CD4-positive, alpha-beta memory T cell (primary cell): ENCODE results near the gene SEPTIN1. TPM values are rescaled to one million over a fixed set of nuclear protein-coding genes. Genes with fewer than 3 reads are reported as not detected.

Experiments
- CTCF ChIA-PET: fragments of 350-600 bp; sonication (Branson Sonifier 250); formaldehyde crosslinking; loops from one replicate; lab custom pipeline; 2021; ENCODE audit warnings: inconsistent platforms; ENCODE audit not compliant: partially characterized antibody; lab: Charles Lee
- POLR2A ChIA-PET: fragments of 350-600 bp; sonication (Branson Sonifier 250); formaldehyde crosslinking; loops from one replicate; lab custom pipeline; 2021; ENCODE audit not compliant: partially characterized antibody; lab: Charles Lee
- DNase-seq, 5 donors: peaks; one replicate each; pipeline versions ENCODE4 v3.0.0 to v3.0.0-alpha.2; 2020 to 2022; ENCODE audit warnings: mixed read lengths in 1 of 5
- H3K27ac ChIP-seq: one replicate; pipeline ENCODE4 v1.7.0; 2013; ENCODE audit warnings: low read depth, low read length
- H3K27me3 ChIP-seq: 2 replicates; pipeline ENCODE4 v1.7.0; 2013; ENCODE audit warnings: mild to moderate bottlenecking, low read length, moderate library complexity; ENCODE audit not compliant: insufficient read depth
- H3K36me3 ChIP-seq: 2 replicates; pipeline ENCODE4 v1.7.0; 2013; ENCODE audit warnings: mild to moderate bottlenecking, low read length, moderate library complexity; ENCODE audit not compliant: insufficient read depth
- H3K4me1 ChIP-seq: 2 replicates; pipeline ENCODE4 v1.7.0; 2013; ENCODE audit warnings: mild to moderate bottlenecking, low read length, moderate library complexity; ENCODE audit not compliant: insufficient read depth
- H3K4me3 ChIP-seq, 2 donors: one replicate each; pipeline ENCODE4 v1.7.0; 2013; ENCODE audit warnings: low read length in 2 of 2, mild to moderate bottlenecking in 1 of 2
- H3K9me3 ChIP-seq, 2 donors: one replicate each; pipeline ENCODE4 v1.7.0; 2013; ENCODE audit warnings: low read length in 2 of 2, control low read depth in 1 of 2; ENCODE audit not compliant: control insufficient read depth in 1 of 2
- H3K27ac Mint-ChIP-seq, 7 donors: one replicate each; pipeline ENCODE4 v1.8.0; 2020 to 2021; ENCODE audit warnings: mixed read lengths in 7 of 7, mild to moderate bottlenecking in 6 of 7, inconsistent platforms in 3 of 7, moderate library complexity in 3 of 7
- H3K27me3 Mint-ChIP-seq, 2 donors: one replicate each; pipeline ENCODE4 v1.8.0; 2020 to 2021; ENCODE audit warnings: mixed read lengths in 2 of 2
- H3K36me3 Mint-ChIP-seq, 2 donors: one replicate each; pipeline ENCODE4 v1.8.0; 2020 to 2021; ENCODE audit warnings: mixed read lengths in 2 of 2, inconsistent platforms in 1 of 2, mild to moderate bottlenecking in 1 of 2
- H3K4me1 Mint-ChIP-seq, 4 donors: one replicate each; pipeline ENCODE4 v1.8.0; 2020 to 2021; ENCODE audit warnings: mixed read lengths in 4 of 4, mild to moderate bottlenecking in 1 of 4
- H3K4me3 Mint-ChIP-seq, 8 donors: one replicate each; pipeline ENCODE4 v1.8.0; 2020 to 2021; ENCODE audit warnings: mixed read lengths in 8 of 8, mild to moderate bottlenecking in 7 of 8, moderate library complexity in 6 of 8, inconsistent platforms in 3 of 8
- H3K9me3 Mint-ChIP-seq, 8 donors: one replicate each; pipeline ENCODE4 v1.8.0; 2020 to 2021; ENCODE audit warnings: mixed read lengths in 8 of 8, mild to moderate bottlenecking in 5 of 8, inconsistent platforms in 3 of 8, moderate library complexity in 1 of 8
- intact Hi-C: fragments of 100-400 bp; cut with micrococcal nuclease; formaldehyde crosslinking; loops from one replicate; pipeline ENCODE4 v1.15.1; 2023
- polyA plus RNA-seq, 2 donors: library from polyadenylated mRNA; unstranded; fragments of 300-500 nt; fragmentation: Illumina TruSeq; gene quantifications; one replicate each; pipeline ENCODE4 v1.2.3, GENCODE V29; 2021
- total RNA-seq, 2 experiments: library from RNA; stranded (reverse); gene quantifications; one replicate each; pipeline ENCODE4 v1.2.3, GENCODE V29; 2021

The SEPTIN1 gene
- total and polyA plus RNA-seq, 4 experiments from 2014 or later = 198 to 212 (median 208) TPM

- Histone ChIP-seq H3K4me1 (peaks cover 16% of the 10 kb centered on the region), H3K9me3 (no peaks in the 10 kb centered on the region), H3K36me3 (peaks cover 38% of the 10 kb centered on the region), H3K27me3 (no peaks in the 10 kb centered on the region), H3K4me3 (no peak overlapping the region), H3K27ac (no peak overlapping the region)
- ChIA-PET CTCF (interaction anchor here (0.8 kb wide), 1 partner anchor 10 kb away, joined by 3 read pairs; no protein-coding TSS in a partner anchor), POLR2A (interaction anchor here (0.9 to 6.7 kb wide), 2 partner anchors 10 to 268 kb away, joined by 3 to 59 read pairs; partner anchors contain the start of genes TBC1D10B and TBX6)
- Mint-ChIP-seq H3K4me3 (no peak overlapping the region), H3K36me3 (peaks cover 26 to 59% of the 10 kb centered on the region in 2 donors), H3K27ac (peak overlapping the region in 2 of 7 donors; percentile 51 to 66), H3K4me1 (peaks cover 14 to 35% (median 20%) of the 10 kb centered on the region in 4 donors), H3K27me3 (no peaks in the 10 kb centered on the region), H3K9me3 (no peaks in the 10 kb centered on the region)
- intact Hi-C loops = no loop called here
- DNase-seq = no peak
Measured at GRCh38 chr16:30359871-30360170, 22.5 kb downstream of the SEPTIN1 start.

GRCh38 chr16:30358990-30359870 lies 23.1 kb downstream of the SEPTIN1 start:
- Histone ChIP-seq H3K27ac (no peak overlapping the region), H3K9me3 (no peaks in the 10 kb centered on the region), H3K4me3 (no peak overlapping the region), H3K36me3 (peaks cover 35% of the 10 kb centered on the region), H3K27me3 (no peaks in the 10 kb centered on the region), H3K4me1 (peaks cover 20% of the 10 kb centered on the region)
- H3K9me3 Mint-ChIP-seq = no peaks in the 10 kb centered on the region
- DNase-seq = no peak
- CTCF ChIA-PET = interaction anchor here (0.8 to 3.0 kb wide), 3 partner anchors 9 to 50 kb away, joined by 3 to 13 read pairs (median 3); no protein-coding TSS in a partner anchor
- H3K4me1 Mint-ChIP-seq = peaks cover 15 to 36% (median 24%) of the 10 kb centered on the region in 4 donors
- H3K36me3 Mint-ChIP-seq = peaks cover 24 to 57% of the 10 kb centered on the region in 2 donors
- peak overlapping the region in 1 of 7 donors; percentile 57 for H3K27ac Mint-ChIP-seq
- intact Hi-C loops = no loop called here
- H3K27me3 Mint-ChIP-seq = no peaks in the 10 kb centered on the region
- POLR2A ChIA-PET = interaction anchor here (0.9 to 7.2 kb wide), 3 partner anchors 11 to 268 kb away, joined by 3 to 59 read pairs (median 47); partner anchors contain the start of genes TBC1D10B and TBX6
- H3K4me3 Mint-ChIP-seq = no peak overlapping the region

DNA sequence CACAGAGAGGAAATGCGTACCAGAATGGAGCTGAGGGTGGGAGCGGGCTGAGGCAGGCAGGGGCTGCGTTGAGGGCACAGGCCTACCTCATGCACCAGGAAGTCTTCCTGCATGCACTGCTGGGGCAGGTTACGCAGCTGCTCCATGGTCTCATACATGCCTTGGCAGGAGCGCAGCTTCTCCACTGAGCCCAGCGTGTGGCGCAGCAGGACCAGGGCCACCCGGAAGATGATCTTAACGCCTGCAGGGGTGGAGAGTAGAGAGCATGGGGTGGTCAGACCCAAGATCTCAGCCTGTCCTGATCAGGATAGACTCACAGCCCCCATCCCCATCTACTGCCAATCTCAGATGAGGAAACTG lies 23.8 kb downstream of the SEPTIN1 start:
- peaks cover 34% of the 10 kb centered on the region for H3K36me3 ChIP-seq
- intact Hi-C loops = no loop called here
- H3K27me3 Mint-ChIP-seq = no peaks in the 10 kb centered on the region
- DNase-seq = no peak
- H3K9me3 ChIP-seq = no peaks in the 10 kb centered on the region
- H3K4me1 Mint-ChIP-seq = peaks cover 17 to 38% (median 27%) of the 10 kb centered on the region in 4 donors
- H3K4me3 Mint-ChIP-seq = no peak overlapping the region
- H3K4me1 ChIP-seq = peaks cover 27% of the 10 kb centered on the region
- peaks cover 23 to 60% of the 10 kb centered on the region in 2 donors for H3K36me3 Mint-ChIP-seq
- H3K27ac ChIP-seq = no peak overlapping the region
- ChIA-PET POLR2A (interaction anchor here (0.8 to 7.2 kb wide), 3 partner anchors 11 to 19 kb away, joined by 3 to 59 read pairs (median 47); partner anchors contain the start of gene TBC1D10B), CTCF (interaction anchor here (1.1 to 3.0 kb wide), 2 partner anchors 10 to 51 kb away, joined by 3 to 13 read pairs; no protein-coding TSS in a partner anchor)
- no peaks in the 10 kb centered on the region for H3K9me3 Mint-ChIP-seq
- H3K4me3 ChIP-seq = no peak overlapping the region
- H3K27me3 ChIP-seq = no peaks in the 10 kb centered on the region
- H3K27ac Mint-ChIP-seq = no peak overlapping the region

DNA sequence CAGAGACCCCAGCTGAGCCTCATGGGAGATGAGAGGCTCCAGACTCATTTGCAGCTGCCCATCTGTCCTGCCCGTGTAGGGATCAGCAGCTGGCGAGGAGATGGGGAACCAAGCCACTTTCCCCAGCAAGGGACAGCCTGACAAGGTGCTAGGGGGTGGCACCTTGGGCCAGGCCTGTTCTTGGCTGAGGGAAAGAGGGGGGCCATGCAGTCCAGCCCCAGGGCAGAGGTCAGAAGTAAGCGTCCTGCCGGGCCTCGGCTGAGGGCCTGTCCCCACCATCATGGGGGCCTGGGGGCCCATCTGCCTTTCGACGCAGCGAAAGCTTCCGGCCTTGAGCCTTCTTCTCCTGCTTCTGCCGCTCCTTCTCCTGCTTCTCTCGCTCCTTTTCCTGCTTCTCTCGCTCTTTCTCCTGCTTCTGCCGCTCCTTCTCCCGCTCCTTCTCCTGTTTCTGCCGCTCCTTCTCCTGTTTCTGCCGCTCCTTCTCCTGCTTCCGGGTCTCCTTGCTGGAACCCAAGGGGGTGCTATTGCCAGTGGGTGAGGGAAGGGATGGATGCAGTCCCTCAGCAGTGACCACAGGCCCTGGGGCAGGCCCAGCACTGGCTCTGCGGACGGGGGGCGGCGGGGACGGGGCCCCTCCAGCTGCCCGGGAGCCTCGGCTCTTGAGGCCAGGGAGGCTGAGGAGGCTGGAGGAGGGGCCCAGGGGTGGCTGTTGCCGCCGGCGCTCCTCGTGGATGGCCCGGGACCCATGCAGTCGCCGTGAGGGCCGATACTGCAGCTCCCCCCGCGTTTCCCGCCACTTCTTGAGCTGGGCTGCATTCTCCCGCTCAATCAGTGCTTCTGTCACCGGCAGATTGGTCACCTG lies 24.4 kb downstream of the SEPTIN1 start:
- DNase-seq = no peak
- ChIA-PET POLR2A (interaction anchor here (0.8 to 7.2 kb wide), 4 partner anchors 8 to 20 kb away, joined by 3 to 59 read pairs (median 27); partner anchors contain the start of gene TBC1D10B), CTCF (interaction anchor here (1.0 to 3.0 kb wide), 3 partner anchors 11 to 206 kb away, joined by 3 to 13 read pairs (median 3); no protein-coding TSS in a partner anchor)
- H3K4me3 Mint-ChIP-seq = no peak overlapping the region
- H3K36me3 ChIP-seq = peaks cover 34% of the 10 kb centered on the region
- H3K4me3 ChIP-seq = no peak overlapping the region
- H3K9me3 Mint-ChIP-seq = no peaks in the 10 kb centered on the region
- peaks cover 32% of the 10 kb centered on the region for H3K4me1 ChIP-seq
- H3K36me3 Mint-ChIP-seq = peaks cover 16 to 60% of the 10 kb centered on the region in 2 donors
- H3K27me3 ChIP-seq = no peaks in the 10 kb centered on the region
- peaks cover 15 to 37% (median 25%) of the 10 kb centered on the region in 4 donors for H3K4me1 Mint-ChIP-seq
- intact Hi-C loops = no loop called here
- no peaks in the 10 kb centered on the region for H3K9me3 ChIP-seq
- no peak overlapping the region for H3K27ac ChIP-seq
- peak overlapping the region in 2 of 7 donors; percentile 60 to 81 for H3K27ac Mint-ChIP-seq
- H3K27me3 Mint-ChIP-seq = no peaks in the 10 kb centered on the region

DNA sequence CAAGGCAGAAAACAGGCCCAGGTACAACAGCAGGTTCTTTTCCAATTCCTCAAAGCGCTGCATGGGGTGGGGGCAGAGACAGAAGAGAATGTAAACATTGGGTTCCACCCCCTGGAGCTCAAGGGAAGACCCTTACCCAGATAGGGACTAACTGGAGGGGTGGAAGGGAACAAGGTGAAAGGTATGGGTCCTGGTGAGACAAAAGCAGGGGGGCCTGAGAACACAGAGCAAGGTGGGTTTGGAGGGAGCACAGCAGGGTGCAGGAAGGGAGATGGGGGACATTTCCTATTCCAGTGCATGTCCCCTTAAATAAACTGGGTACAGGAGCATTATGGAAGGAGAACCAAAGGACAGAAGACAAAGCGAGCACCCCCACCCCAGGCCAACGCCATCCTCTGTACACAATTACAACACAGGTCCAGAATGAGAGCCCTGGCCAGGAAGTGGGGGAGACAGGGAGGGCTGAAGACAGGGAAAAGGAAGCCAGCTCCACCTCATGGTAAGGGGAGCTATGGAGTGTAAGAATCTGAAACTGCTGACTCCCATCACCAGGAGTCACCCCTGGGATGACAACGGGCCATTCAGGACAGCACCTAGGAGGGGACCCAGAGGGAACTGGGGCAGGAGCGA lies 25.2 kb downstream of the SEPTIN1 start:
- H3K9me3 ChIP-seq = no peaks in the 10 kb centered on the region
- H3K36me3 ChIP-seq = peaks cover 37% of the 10 kb centered on the region
- no peak for DNase-seq
- H3K4me1 Mint-ChIP-seq = peaks cover 15 to 42% (median 24%) of the 10 kb centered on the region in 4 donors
- H3K4me3 ChIP-seq = no peak overlapping the region
- H3K4me1 ChIP-seq = peaks cover 32% of the 10 kb centered on the region
- no peaks in the 10 kb centered on the region for H3K27me3 ChIP-seq
- H3K36me3 Mint-ChIP-seq = peaks cover 12 to 62% of the 10 kb centered on the region in 2 donors
- no peaks in the 10 kb centered on the region for H3K9me3 Mint-ChIP-seq
- intact Hi-C loops = no loop called here
- H3K27me3 Mint-ChIP-seq = no peaks in the 10 kb centered on the region
- no peak overlapping the region for H3K4me3 Mint-ChIP-seq
- H3K27ac ChIP-seq = no peak overlapping the region
- ChIA-PET POLR2A (interaction anchor here (0.6 to 7.2 kb wide), 9 partner anchors 9 to 292 kb away, joined by 3 to 59 read pairs (median 7); partner anchors contain the start of genes ALDOA, SEPTIN1, TBC1D10B and TBX6), CTCF (interaction anchor here (1.0 to 3.0 kb wide), 2 partner anchors 52 to 206 kb away, joined by 3 to 13 read pairs; no protein-coding TSS in a partner anchor)
- H3K27ac Mint-ChIP-seq = peak overlapping the region in 6 of 7 donors; percentile 56 to 99 (median 74)

DNA sequence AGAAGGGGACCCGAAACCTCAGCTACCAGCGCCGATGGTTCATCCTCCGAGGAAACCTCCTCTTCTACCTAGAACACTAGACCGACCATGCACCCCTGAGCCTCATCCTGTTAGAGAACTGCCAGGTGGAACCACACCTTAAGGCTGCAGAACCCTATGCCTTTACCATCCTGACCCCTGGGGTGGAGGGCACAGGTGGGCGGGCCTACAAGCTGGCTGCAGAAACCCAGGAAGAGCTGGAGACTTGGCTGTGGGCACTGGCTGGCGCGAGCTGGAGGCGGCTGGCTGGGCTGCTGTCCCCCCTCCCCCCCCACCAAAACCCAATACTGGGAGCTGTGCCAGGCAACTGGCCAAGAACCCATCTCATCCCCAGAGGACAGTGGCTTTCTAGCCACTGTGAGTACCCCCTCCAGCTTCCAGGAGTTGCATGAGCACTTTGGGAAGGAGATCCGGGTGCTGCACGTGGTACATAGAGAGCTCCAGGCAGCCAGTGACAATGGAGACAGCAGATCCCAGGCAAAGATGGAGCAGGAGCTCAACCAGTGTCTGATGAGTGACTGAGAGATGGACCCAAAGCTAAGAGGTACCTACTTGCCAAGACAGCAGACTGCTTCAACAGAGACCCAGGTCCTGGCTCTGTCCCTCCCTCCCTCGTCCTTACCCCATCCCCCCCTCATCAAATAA lies 25.8 kb downstream of the SEPTIN1 start:
- DNase-seq = peak in 2 of 5 donors; percentile 18 to 43
- peaks cover 32% of the 10 kb centered on the region for H3K4me1 ChIP-seq
- peak overlapping the region; percentile 90 to 98 (median 96) for H3K4me3 Mint-ChIP-seq
- ChIA-PET CTCF (interaction anchor here (3.0 kb wide), 1 partner anchor 53 kb away, joined by 13 read pairs; no protein-coding TSS in a partner anchor), POLR2A (interaction anchor here (0.6 to 7.2 kb wide), 9 partner anchors 10 to 292 kb away, joined by 3 to 59 read pairs (median 7); partner anchors contain the start of genes ALDOA, SEPTIN1, TBC1D10B and TBX6)
- no peak overlapping the region for H3K4me3 ChIP-seq
- intact Hi-C loops = no loop called here
- peaks cover 15 to 42% (median 24%) of the 10 kb centered on the region in 4 donors for H3K4me1 Mint-ChIP-seq
- no peaks in the 10 kb centered on the region for H3K9me3 ChIP-seq
- peaks cover 12 to 67% of the 10 kb centered on the region in 2 donors for H3K36me3 Mint-ChIP-seq
- no peaks in the 10 kb centered on the region for H3K27me3 Mint-ChIP-seq
- peaks cover 42% of the 10 kb centered on the region for H3K36me3 ChIP-seq
- no peaks in the 10 kb centered on the region for H3K27me3 ChIP-seq
- peak overlapping the region; percentile 96 to 99 (median 98) for H3K27ac Mint-ChIP-seq
- no peaks in the 10 kb centered on the region for H3K9me3 Mint-ChIP-seq
- H3K27ac ChIP-seq = peak overlapping the region; percentile 95
